Activated T-cell treated with anti-CD3 and anti-CD28 coated beads, Interleukin-2, amount 50 U/mL, for 48 hours (primary cell): Measurements from ENCODE around the gene RUBCN.
A peak's percentile ranks its signal among the peaks of the same experiment; 100 is the strongest.
"Not testable (repeated sequence)": the region's sequence is repeated elsewhere in the genome, so short reads cannot be mapped to it uniquely, and the experiment has no call there.

Source experiments
- DNase-seq, 2 experiments: peaks; one replicate each; pipeline ENCODE4 v3.0.0-alpha.2; 2020

Gene RUBCN

GRCh38 chr3:197680955-197681521, 55.7 kb downstream of the RUBCN start:
- no peak for DNase-seq

- no peak for DNase-seq
Measured at GRCh38 chr3:197675951-197676350, 60.8 kb downstream of the RUBCN start.

DNA sequence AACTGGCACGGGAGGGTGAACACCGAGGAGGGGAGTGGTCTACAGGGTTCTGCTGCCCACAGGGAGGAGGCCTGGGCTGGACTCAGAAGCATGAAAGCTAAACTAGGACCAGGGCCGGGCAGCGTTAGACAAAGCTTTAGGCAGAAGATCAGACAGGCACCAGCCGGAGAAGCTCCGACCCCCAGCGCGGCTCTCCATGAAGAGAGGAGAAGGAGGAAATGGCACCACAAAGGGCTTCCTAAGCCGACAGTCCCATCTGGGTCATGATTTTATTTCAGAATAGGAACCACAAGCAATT, 61.2 kb downstream of the RUBCN start:
- DNase-seq = no peak

DNA sequence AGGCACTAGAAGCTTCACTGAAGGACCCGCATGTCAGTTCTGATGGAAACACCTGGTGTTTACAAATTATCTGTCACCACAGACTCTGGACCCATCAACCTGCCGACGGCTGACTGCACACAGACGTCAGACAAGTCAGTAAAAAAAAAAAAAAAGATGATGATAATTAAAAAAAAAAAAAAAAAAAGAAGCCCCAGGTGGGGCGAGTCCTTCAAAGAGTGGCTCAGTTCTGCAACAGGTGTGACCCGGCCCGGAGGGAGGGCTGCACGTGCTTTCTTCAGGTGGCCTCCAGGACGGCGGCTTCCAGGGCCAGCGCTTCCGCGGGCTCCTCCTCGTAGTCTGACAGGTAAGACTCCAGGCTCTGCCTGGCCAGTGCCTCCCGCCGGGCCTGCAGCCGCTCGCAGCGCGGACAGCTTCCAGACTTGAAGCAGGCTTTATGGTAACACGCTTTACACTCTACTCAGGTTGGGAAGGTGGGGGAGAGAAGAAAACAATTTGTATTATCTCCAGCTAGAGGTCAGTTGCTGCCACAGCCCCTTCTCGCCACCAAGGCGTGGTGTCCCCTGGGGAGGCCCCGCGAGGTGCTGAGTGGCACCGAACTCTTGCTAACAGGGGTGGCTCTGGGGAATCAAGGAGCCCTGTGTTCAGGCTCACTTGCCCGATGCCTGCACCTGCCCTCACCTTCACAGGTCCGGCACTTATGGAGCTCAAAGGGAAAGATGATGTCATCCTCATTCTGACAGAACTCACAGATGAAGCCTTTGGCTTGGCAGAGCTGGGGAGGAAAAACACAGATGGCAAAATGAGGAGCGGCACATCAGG, 61.8 kb downstream of the RUBCN start:
- no peak for DNase-seq

- no peak for DNase-seq
Measured at GRCh38 chr3:197673170-197673569, 63.5 kb downstream of the RUBCN start.

GRCh38 chr3:197670361-197670760, 66.3 kb downstream of the RUBCN start:
- no peak for DNase-seq

DNA sequence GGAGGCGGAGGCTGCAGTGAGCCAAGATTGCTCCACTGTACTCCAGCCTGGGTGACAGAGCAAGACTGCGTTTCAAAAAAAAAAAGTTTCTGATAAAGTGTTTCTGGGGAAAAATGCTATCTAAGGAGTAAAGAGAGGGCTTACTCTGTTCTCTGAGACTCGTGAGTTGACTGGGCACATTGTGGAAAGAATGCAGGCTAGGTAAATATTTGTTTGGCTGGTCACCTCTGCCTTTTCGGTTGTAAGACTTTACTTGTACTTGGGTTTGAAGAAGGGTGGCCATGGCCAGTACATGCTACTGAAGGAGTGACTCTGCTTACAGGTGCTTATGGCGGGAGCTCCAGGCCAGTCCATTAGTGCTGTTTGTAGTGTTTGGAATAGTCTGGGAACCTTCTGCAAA, 68.7 kb downstream of the RUBCN start:
- DNase-seq = no peak

DNA sequence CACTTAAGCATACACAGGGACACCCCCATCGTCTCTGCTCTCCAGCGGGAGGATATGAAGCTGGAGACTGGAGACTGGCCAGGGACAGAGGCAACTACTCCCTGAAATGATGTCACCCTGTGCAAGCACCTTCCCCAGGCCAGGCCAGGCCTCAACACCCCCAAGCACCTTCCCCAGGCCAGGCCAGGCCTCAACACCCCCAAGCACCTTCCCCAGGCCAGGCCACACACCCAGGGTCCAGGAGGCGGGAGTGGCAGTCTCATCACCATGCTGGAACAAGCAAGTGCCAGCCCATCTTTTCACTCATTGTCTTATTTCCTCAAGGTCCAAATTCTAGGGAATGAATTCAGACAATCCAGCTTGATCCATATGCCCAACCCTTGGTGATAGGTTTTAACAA, 69.4 kb downstream of the RUBCN start:
- DNase-seq = not testable (repeated sequence)

DNA sequence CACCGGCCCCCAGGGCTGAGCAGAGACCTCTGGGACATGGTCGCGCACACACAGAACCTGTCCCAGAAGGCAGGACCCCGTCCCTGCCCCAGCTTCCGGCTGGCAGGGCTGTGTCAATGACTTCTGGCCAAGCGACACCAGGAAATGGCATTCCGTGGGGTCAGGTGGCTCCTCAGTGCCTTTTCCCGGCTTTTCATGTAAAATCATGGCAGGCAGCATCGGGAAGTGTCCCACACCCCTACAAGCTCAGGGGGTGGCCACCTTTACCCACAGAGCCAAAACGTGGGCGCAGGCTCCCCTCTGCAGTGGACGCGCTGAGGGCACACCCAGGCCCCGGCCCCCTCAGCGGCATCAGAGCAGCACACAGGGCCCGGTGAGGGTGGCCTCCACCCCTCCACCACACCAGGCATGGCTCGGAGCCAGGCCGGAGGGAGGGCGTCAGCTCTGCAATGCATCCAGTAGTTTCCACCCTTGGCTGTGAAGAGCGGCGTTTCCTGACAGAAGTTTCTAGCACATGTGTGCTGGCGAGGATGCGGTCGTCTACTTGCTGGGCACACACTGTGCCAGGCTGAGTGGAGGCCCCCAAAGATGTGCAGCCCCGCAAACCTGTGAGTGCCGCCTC, 70.4 kb downstream of the RUBCN start:
- DNase-seq = not testable (repeated sequence)

GRCh38 chr3:197665549-197665948, 71.2 kb downstream of the RUBCN start:
- DNase-seq = not testable (repeated sequence)

DNA sequence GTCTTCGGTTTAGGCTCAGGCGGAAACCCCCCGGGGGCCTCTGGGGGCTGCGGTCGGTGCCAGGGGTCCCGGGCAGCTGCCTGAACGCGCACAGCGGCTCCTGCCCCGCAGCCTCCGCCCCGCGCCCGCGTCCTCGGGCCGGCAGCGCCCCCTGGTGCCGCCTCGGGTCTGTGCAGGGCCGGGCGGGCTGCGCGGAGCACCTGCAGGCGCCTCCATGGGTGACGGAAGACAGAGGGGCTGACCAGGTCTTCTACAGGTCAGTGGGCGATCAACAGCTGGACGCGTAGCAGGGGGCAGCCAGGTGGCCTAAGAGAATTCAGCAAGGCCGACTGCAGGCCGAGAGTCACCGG, 71.6 kb downstream of the RUBCN start:
- not testable (repeated sequence) for DNase-seq

- peak; percentile 77 to 81 for DNase-seq
Measured at GRCh38 chr3:197664414-197665141, 72.1 kb downstream of the RUBCN start.

- DNase-seq = not testable (repeated sequence)
Measured at GRCh38 chr3:197663367-197664140, 73.2 kb downstream of the RUBCN start.

GRCh38 chr3:197662352-197662751, 74.4 kb downstream of the RUBCN start:
- DNase-seq = not testable (repeated sequence)

GRCh38 chr3:197661874-197662273, 74.8 kb downstream of the RUBCN start:
- DNase-seq = not testable (repeated sequence)

DNA sequence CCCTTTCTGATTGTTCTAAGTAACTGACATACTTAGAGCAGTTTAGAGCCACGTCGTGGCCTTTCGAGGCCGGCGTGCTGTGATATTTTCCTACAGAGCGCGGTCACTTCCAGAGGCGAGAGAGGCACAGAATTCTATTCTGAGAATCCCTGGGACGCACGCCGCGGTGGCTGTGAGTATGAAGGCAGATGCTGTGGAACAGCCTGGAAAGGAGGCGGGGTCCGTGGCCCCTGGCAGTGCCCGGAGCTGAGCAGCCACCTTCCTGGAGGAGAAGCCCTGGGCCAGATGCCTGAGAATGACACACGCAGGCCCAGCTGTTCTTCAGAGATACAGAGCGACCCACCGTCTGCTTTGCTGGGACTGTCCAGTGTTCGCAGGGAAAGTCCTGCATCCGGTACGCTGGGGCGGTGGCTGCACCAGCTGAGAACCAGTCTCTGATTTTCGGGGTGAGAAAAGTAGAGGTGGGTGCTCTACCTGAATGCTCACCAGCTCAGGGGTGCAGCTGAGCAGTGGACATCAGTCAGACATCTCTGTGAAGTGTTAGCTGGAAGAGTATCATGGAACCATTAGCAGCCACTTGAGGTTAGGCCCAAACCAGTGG, 75.4 kb downstream of the RUBCN start:
- not testable (repeated sequence) for DNase-seq

DNA sequence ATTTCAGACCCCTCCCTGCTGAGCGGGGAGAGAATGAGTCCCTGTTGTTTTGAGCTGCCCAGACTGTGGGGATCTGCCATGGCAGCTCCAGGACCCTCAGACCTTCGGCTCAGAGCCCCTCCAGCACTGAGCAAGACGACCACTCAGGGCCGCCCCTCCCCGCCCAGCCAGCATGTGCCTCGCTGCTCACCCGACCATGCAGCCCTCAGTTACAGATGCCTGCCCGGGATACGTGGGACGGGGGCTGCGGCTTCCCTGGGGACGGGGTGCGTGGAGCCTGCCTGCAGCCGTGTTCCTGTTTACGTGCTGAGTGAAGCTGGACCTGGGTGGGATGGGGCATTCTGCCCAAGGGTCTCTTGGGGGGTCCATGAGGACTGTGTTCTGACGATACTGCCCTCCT, 77.0 kb downstream of the RUBCN start:
- DNase-seq = not testable (repeated sequence)

- DNase-seq = not testable (repeated sequence)
Measured at GRCh38 chr3:197659144-197659543, 77.6 kb downstream of the RUBCN start.

GRCh38 chr3:197658706-197659105, 78.0 kb downstream of the RUBCN start:
- not testable (repeated sequence) for DNase-seq

DNA sequence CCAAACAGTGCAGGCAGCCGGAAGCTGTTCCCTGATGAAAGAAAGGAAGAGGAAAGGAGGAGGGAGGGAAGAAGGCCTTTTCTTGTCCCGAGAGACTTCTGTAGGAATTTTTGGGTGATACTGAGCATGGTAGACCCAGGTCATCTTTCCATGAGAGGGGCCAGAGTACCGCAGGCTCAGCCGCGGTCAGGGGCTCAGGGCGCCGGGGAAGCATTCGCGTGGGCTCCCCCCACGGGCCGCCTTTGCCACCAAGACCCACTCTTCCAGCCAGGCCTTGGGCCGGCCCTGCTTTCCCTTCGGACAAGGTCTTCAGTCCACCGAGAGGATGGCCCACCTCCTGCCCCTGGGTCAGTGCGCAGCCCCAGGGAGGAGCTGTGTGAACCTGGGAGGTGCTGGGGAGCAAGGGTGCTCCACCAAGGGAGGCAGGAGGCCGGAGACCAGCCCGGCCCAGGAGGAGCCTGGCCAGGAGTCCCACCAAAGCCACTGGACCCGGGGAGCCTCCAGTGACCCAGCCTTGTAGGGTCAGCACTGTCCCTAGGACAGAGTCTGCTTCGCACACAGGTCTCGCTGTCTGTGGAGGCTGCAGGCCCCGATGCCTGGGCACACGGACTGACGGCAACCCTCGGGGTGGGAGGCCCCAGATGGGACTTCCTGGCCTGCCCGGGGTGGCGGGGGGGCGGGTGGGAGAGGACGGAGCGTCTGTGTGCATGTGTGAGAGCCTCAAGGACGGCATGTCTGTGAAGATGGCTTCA, 79.0 kb downstream of the RUBCN start:
- not testable (repeated sequence) for DNase-seq

DNA sequence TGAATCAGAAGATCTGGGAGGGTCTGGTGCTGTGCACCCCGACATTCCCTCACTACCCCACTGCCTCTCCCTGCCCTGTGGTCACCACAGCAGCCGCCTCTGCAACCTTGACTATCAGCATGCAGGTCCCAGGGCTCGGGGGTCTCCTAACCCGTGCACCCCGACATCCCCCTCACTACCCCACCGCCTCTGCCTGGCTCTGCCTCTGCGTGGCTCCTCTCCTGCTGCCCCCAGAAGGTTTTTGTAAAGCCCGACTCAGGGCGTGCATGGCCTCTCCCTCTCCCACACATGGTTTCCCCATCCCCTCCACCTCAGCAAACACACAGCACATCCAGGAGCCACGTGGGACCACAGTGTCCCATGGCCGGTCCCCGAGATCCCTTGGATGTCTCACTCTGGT, 79.7 kb downstream of the RUBCN start:
- DNase-seq = peak in 1 of 2 experiments; percentile 32

DNA sequence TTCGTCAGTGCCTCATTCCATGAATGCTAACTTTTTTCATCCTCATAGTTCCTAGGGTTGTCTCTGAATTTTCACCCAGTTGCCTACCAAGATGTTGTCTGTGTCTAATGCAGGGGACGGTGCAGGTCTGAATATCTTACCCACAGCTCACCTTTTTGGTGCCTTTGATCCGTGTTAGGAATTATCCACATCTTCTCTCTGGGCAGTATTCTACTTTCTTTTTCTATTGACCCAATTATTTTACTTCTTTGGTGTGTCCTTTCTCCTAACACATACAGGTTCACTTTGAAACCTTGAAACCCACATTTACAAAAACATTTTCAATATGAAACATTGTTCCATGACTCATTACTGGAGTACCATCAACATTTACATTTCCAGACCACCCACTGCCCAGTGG, 80.6 kb downstream of the RUBCN start:
- peak in 1 of 2 experiments; percentile 42 for DNase-seq
